Tibial artery (tissue), 4 donors: Measurements from ENCODE around the gene LSM11.

Source experiments
- DNase-seq, 2 donors: peaks; one replicate each; pipeline ENCODE4 v3.0.0-alpha.2; 2019
- H3K27ac ChIP-seq, 2 donors: fragments of 200-600 bp; sonication (generic) in 1 of 2; 1 replicate in 1 of 2; 2 replicates in 1 of 2; pipeline ENCODE4 v1.5.1; 2018 to 2019; ENCODE audit warnings: mild to moderate bottlenecking in 1 of 2
- H3K27me3 ChIP-seq, 2 donors: fragments of 200-600 bp; sonication (generic) in 1 of 2; one replicate each; pipeline versions ENCODE4 v1.5.1 to v1.6.0; 2016 to 2019
- H3K36me3 ChIP-seq, 3 donors: fragments of 200-600 bp; sonication (generic) in 2 of 3; one replicate each; pipeline ENCODE4 v1.5.1; 2016 to 2019; ENCODE audit warnings: mild to moderate bottlenecking in 2 of 3
- H3K4me1 ChIP-seq, 4 donors: fragments of 200-600 bp; sonication (generic) in 2 of 4; 1 replicate in 3 of 4; 2 replicates in 1 of 4; pipeline ENCODE4 v1.5.1; 2016 to 2019
- H3K4me3 ChIP-seq, 2 donors: fragments of 200-600 bp; sonication (generic) in 1 of 2; 1 replicate in 1 of 2; 2 replicates in 1 of 2; pipeline ENCODE4 v1.5.1; 2018 to 2019; ENCODE audit warnings: mild to moderate bottlenecking in 2 of 2
- H3K9me3 ChIP-seq, 3 donors: fragments of 200-600 bp; sonication (generic) in 1 of 3; one replicate each; pipeline ENCODE4 v1.5.1; 2016 to 2019
- CTCF ChIP-seq, 2 experiments: fragments of 200-600 bp in 1 of 2; fragments of 450-650 bp in 1 of 2; IDR thresholded peaks; one replicate each; pipeline ENCODE4 v1.5.1; 2017 to 2019; ENCODE audit warnings: antibody characterized with exemption in 2 of 2, mild to moderate bottlenecking in 1 of 2, moderate library complexity in 1 of 2
- intact Hi-C: fragments of 100-400 bp; cut with DNase I; formaldehyde crosslinking; loops from one replicate; pipeline ENCODE4 v1.15.0; 2023; ENCODE audit warnings: low total_unique reads

LSM11 gene

GRCh38 chr5:157766442-157766841 lies 22.9 kb downstream of the LSM11 start:
- no peaks in the 10 kb centered on the region for H3K9me3 ChIP-seq
- no peak for TF ChIP-seq CTCF (IDR thresholded peaks at IDR 0.05)
- H3K4me1 ChIP-seq, result peaks cover 0 to 3% (median 0%) of the 10 kb centered on the region in 4 donors
- H3K27ac ChIP-seq, result no peak overlapping the region
- H3K36me3 ChIP-seq, result no peaks in the 10 kb centered on the region
- H3K27me3 ChIP-seq, result no peaks in the 10 kb centered on the region
- H3K4me3 ChIP-seq, result no peak overlapping the region
- DNase-seq, result no peak
- intact Hi-C loops, result no loop called here

GRCh38 chr5:157766902-157767301 lies 23.4 kb downstream of the LSM11 start:
- peaks cover 0 to 3% (median 0%) of the 10 kb centered on the region in 4 donors for H3K4me1 ChIP-seq
- H3K36me3 ChIP-seq, result no peaks in the 10 kb centered on the region
- no peaks in the 10 kb centered on the region for H3K27me3 ChIP-seq
- H3K4me3 ChIP-seq, result no peak overlapping the region
- no peak for TF ChIP-seq CTCF (IDR thresholded peaks at IDR 0.05)
- no peak overlapping the region for H3K27ac ChIP-seq
- H3K9me3 ChIP-seq, result no peaks in the 10 kb centered on the region
- intact Hi-C loops, result no loop called here
- no peak for DNase-seq

GRCh38 chr5:157767689-157768088 lies 24.2 kb downstream of the LSM11 start:
- Histone ChIP-seq H3K36me3 (no peaks in the 10 kb centered on the region), H3K4me1 (peaks cover 0 to 3% (median 0%) of the 10 kb centered on the region in 4 donors), H3K27ac (no peak overlapping the region), H3K27me3 (no peaks in the 10 kb centered on the region), H3K9me3 (no peaks in the 10 kb centered on the region), H3K4me3 (no peak overlapping the region)
- no peak for TF ChIP-seq CTCF (IDR thresholded peaks at IDR 0.05)
- no peak for DNase-seq
- intact Hi-C loops, result no loop called here

GRCh38 chr5:157770665-157771064 lies 27.2 kb downstream of the LSM11 start:
- Histone ChIP-seq H3K27ac (no peak overlapping the region), H3K9me3 (no peaks in the 10 kb centered on the region), H3K36me3 (no peaks in the 10 kb centered on the region), H3K4me3 (no peak overlapping the region), H3K4me1 (peaks cover 0 to 3% (median 0%) of the 10 kb centered on the region in 4 donors), H3K27me3 (no peaks in the 10 kb centered on the region)
- no peak for TF ChIP-seq CTCF (IDR thresholded peaks at IDR 0.05)
- no peak for DNase-seq
- intact Hi-C loops, result no loop called here

- no peak overlapping the region for H3K27ac ChIP-seq
- no peak for TF ChIP-seq CTCF (IDR thresholded peaks at IDR 0.05)
- DNase-seq, result no peak
- H3K9me3 ChIP-seq, result no peaks in the 10 kb centered on the region
- no peaks in the 10 kb centered on the region for H3K36me3 ChIP-seq
- intact Hi-C loops, result no loop called here
- H3K27me3 ChIP-seq, result no peaks in the 10 kb centered on the region
- no peak overlapping the region for H3K4me3 ChIP-seq
- H3K4me1 ChIP-seq, result peaks cover 0 to 3% (median 0%) of the 10 kb centered on the region in 4 donors
Measured at GRCh38 chr5:157772127-157772526, 28.6 kb downstream of the LSM11 start.
